NT2/D1 (cell line): ENCODE measurements around the gene GLB1L3.
"Not testable (repeated sequence)": the region's sequence is repeated elsewhere in the genome, so short reads cannot be mapped to it uniquely, and the experiment has no call there.

Experiments used
- DNase-seq: peaks from one replicate; pipeline ENCODE4 v3.0.0-alpha.2; 2011; ENCODE audit warnings: low read depth, low spot score
- H3K27me3 ChIP-seq: 2 replicates; pipeline ENCODE4 v1.6.0; 2011; ENCODE audit warnings: mild to moderate bottlenecking; ENCODE audit not compliant: insufficient read length, insufficient read depth
- H3K36me3 ChIP-seq: 2 replicates; pipeline ENCODE4 v1.6.1; 2011; ENCODE audit warnings: mild to moderate bottlenecking, low read length, mixed read lengths; ENCODE audit not compliant: insufficient read depth, insufficient read length
- H3K4me1 ChIP-seq: 2 replicates; pipeline ENCODE4 v1.5.1; 2011; ENCODE audit not compliant: insufficient read depth, insufficient read length
- H3K4me3 ChIP-seq: 2 replicates; pipeline ENCODE4 v1.5.1; 2011; ENCODE audit warnings: low read depth; ENCODE audit not compliant: insufficient read length
- H3K9ac ChIP-seq: 2 replicates; pipeline ENCODE4 v1.6.0; 2011; ENCODE audit warnings: low read depth; ENCODE audit not compliant: insufficient read length
- H3K9me3 ChIP-seq: 2 replicates; pipeline ENCODE4 v1.5.1; 2011; ENCODE audit warnings: mild to moderate bottlenecking, low read length; ENCODE audit not compliant: insufficient read depth
- SUZ12 ChIP-seq: IDR thresholded peaks from 2 replicates; pipeline ENCODE4 v1.6.1; 2011; ENCODE audit not compliant: insufficient read length, insufficient read depth; ENCODE audit errors: extremely low read depth
- YY1 ChIP-seq: IDR thresholded peaks from 2 replicates; pipeline ENCODE4 v1.6.1; 2011; ENCODE audit not compliant: insufficient read length, insufficient read depth
- ZNF274 ChIP-seq: IDR thresholded peaks from 2 replicates; pipeline ENCODE4 v1.6.1; 2011; ENCODE audit warnings: mild to moderate bottlenecking, low read depth, low read length

GLB1L3 gene

DNA sequence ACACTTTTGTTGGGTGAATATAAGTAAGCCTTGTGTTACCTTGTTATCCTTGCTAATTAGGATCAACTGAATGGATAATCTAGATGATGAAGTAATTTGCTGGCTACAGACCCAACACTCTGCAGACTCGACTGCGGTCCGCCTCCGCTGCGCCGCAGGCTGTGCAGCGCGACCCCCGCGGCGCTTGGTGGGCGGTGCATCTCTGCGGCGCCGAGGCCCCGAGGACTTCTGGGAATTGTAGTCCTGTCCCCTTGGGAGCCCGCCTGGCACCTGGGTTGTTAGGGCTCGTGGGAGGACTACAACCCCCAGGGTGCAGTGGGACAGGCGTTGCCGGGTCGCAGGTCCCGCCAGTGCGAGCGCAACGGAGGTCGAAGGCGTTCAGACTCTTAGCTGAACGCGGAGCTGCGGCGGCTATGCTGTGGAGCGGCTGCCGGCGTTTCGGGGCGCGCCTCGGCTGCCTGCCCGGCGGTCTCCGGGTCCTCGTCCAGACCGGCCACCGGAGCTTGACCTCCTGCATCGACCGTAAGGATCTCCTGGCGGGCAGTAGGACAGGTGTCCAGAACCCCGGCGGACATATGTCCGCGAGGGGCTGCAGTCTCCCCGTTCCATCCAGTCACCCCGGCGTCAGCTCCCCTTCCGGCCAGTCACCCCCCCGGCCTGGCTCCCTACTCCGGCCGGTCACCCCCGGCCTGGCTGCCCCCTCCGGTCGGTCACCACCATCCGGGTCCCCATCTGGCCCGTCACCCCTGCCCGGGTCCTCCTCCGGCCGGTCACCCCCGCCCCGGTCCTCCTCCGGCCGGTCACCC, 22.8 kb upstream of the GLB1L3 start, which contains the start of the genes ACAD8 and THYN1:
Gene ACAD8 (plus strand): TSS at position 381 of the 806 bp plus-strand sequence. CDS start 33 bp downstream, at position 414.
Gene THYN1 (minus strand): TSS at position 165 of the 806 bp plus-strand sequence. CDS start 470 bp downstream, outside the sequence.
- Histone ChIP-seq H3K9me3 (no peaks in the 10 kb centered on the region), H3K36me3 (peaks cover 39% of the 10 kb centered on the region)
- no peak for TF ChIP-seq ZNF274
- TF ChIP-seq SUZ12 = no peak
- TF ChIP-seq YY1 = no peak

DNA sequence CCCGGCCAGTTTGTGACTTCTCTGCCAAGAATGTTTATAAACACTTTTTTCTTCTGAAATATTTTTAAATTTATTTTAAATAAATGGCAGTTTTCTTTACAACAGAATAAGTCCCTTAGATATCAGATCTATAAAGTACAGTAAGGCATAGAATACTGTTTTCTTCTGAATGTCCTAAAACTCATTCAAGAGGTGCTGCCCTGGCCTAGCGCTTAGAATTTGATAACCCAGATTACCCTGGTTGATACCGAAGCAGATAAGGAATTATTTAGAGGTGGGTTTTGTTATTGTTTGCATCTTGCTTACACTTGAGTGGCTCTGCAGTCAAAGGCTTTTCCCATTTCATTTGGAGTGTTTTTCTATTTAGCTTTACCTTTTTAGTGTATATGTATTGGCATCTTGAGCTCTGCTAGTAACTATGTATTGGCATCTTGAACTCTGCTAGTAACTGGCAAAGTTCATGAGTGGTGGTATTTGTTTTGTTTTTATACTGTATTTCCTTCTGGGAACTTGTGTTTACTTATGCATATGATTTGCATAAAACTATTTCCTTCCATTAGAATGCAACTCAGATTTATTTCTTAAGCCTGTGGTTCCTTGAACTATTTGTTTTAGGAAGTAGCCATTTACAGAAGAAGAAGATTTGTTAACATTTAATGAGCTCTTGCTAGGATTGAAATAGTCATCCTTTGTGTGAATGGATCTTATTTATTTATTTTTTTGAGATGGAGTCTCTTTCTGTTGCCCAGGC, 21.6 kb upstream of the GLB1L3 start:
- TF ChIP-seq ZNF274 (no peak), YY1 (no peak), SUZ12 (no peak)
- Histone ChIP-seq H3K27me3 (no peaks in the 10 kb centered on the region), H3K9ac (no peak overlapping the region)

More for the DNA sequence above, 22.8 kb upstream of the GLB1L3 start, which contains the start of the genes ACAD8 and THYN1:
- Histone ChIP-seq H3K4me3 (peak within 1 kb of the TSS; percentile 90), H3K27me3 (no peaks in the 10 kb centered on the region), H3K4me1 (no peaks in the 10 kb centered on the region), H3K9ac (peak within 1 kb of the TSS; percentile 90)
- DNase-seq = peak; percentile 97

DNA sequence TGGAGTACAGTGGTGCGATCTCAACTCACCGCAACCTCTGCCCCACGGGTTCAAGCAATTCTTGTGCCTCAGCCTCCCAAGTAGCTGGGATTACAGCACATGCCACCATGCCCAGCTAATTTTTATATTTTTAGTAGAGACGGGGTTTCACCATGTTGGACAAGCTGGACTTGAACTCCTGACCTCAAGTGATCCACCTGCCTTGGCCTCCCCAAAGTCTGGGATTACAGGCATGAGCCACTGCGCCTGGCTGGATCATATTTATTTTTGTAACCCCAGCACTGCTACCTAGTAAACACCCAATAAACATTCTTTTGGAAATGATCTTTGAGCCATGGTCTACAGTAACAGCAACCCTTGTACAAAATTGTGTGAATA, 21.0 kb upstream of the GLB1L3 start:
- not testable (repeated sequence) for H3K4me1 ChIP-seq, H3K4me3 ChIP-seq, H3K9ac ChIP-seq, H3K9me3 ChIP-seq, H3K27me3 ChIP-seq, DNase-seq
- peaks cover 38% of the 10 kb centered on the region for H3K36me3 ChIP-seq

More for the DNA sequence above, 21.6 kb upstream of the GLB1L3 start:
- Histone ChIP-seq H3K9me3 (no peaks in the 10 kb centered on the region), H3K4me3 (peak overlapping the region; percentile 90), H3K36me3 (peaks cover 38% of the 10 kb centered on the region), H3K4me1 (no peaks in the 10 kb centered on the region)
- DNase-seq = no peak

DNA sequence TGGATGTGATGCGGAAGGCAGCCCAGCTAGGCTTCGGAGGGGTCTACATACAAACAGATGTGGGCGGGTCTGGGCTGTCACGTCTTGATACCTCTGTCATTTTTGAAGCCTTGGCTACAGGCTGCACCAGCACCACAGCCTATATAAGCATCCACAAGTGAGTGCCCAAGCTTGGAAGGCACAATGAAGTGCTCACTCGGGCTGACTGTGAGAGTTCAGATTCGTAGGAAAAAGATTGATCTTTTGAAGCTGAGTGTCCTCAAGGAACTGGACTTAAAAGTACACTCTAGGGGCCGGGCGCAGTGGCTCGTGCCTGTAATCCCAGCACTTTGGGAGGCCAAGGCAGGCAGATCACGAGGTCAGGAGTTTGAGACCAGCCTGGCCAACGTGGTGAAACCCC, 19.1 kb upstream of the GLB1L3 start:
- no peak for TF ChIP-seq YY1
- no peak for TF ChIP-seq ZNF274
- no peak for TF ChIP-seq SUZ12
- H3K4me1 ChIP-seq = no peaks in the 10 kb centered on the region
- no peak overlapping the region for H3K4me3 ChIP-seq
- no peak overlapping the region for H3K9ac ChIP-seq
- H3K36me3 ChIP-seq = peaks cover 48% of the 10 kb centered on the region
- H3K9me3 ChIP-seq = no peaks in the 10 kb centered on the region
- no peak for DNase-seq
- H3K27me3 ChIP-seq = no peaks in the 10 kb centered on the region

DNA sequence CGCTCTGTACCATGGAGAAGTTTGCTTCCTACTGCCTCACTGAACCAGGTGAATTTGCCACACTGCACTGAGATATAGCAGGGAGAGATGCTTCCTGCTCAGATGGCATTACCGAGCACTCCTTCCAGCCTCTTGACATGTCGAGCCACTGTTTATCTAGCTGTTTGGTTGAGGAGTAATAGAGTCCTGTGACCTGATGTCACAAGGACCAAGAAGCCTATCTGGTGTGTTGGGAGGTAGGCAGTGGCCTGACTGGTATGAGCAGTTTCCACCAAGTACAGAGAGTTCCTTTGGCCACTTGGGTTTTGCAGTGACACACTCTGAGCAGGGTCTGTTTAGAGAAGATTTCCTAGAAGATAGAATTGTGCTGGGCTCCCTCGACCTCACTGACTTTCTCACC, 17.6 kb upstream of the GLB1L3 start:
- no peak overlapping the region for H3K4me3 ChIP-seq
- no peak for TF ChIP-seq SUZ12
- TF ChIP-seq YY1 = no peak
- TF ChIP-seq ZNF274 = no peak
- no peaks in the 10 kb centered on the region for H3K9me3 ChIP-seq
- H3K27me3 ChIP-seq = no peaks in the 10 kb centered on the region
- peaks cover 62% of the 10 kb centered on the region for H3K36me3 ChIP-seq
- H3K4me1 ChIP-seq = no peaks in the 10 kb centered on the region
- DNase-seq = no peak
- H3K9ac ChIP-seq = no peak overlapping the region

DNA sequence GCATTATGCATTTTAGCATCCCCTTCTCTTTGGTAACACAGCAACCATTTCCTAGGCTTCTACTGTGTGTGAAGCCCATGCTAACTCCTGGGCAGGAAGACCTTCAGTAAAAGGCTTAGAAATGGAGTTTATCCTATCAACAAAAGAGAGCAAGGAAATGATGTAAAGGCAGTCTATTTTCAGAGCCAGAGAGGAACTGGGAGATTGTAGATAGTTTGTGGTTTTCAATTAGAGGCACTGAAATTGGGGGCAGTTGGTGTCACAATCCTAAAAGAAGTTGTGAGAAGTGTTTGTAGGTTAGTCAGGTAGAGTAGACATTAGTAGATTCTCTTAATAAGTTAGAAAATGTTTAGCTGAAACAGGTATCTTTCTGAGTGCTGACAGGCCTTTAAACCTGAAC, 15.7 kb upstream of the GLB1L3 start:
- DNase-seq = no peak
- Histone ChIP-seq H3K9me3 (no peaks in the 10 kb centered on the region), H3K4me1 (no peaks in the 10 kb centered on the region), H3K36me3 (peaks cover 71% of the 10 kb centered on the region), H3K27me3 (no peaks in the 10 kb centered on the region), H3K4me3 (no peak overlapping the region), H3K9ac (no peak overlapping the region)
- no peak for TF ChIP-seq YY1
- TF ChIP-seq ZNF274 = no peak
- TF ChIP-seq SUZ12 = no peak

DNA sequence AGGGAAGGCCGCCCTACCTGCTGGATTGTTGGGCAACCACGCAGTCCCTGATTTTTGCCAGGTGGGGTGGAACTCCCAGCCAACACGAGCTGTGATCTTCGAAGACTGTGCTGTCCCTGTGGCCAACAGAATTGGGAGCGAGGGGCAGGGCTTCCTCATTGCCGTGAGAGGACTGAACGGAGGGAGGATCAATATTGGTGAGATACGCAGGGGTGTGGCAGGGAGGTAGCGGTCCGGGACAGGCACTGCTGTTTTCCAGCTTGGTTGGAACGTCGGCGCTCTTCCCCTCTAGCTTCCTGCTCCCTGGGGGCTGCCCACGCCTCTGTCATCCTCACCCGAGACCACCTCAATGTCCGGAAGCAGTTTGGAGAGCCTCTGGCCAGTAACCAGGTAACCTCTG, 15.2 kb upstream of the GLB1L3 start:
- Histone ChIP-seq H3K9me3 (no peaks in the 10 kb centered on the region), H3K27me3 (no peaks in the 10 kb centered on the region), H3K4me1 (no peaks in the 10 kb centered on the region), H3K9ac (no peak overlapping the region), H3K4me3 (no peak overlapping the region), H3K36me3 (peaks cover 71% of the 10 kb centered on the region)
- no peak for TF ChIP-seq YY1
- no peak for TF ChIP-seq ZNF274
- TF ChIP-seq SUZ12 = no peak
- no peak for DNase-seq
